ENCODE measurements around the gene CLSTN3. TPM values are rescaled to one million over a fixed set of nuclear protein-coding genes. Genes with fewer than 3 reads are reported as not detected.

CLSTN3 gene
- total RNA-seq, 4 donors from 2014 or later: 35.0 to 120 (median 57.3) TPM

DNA sequence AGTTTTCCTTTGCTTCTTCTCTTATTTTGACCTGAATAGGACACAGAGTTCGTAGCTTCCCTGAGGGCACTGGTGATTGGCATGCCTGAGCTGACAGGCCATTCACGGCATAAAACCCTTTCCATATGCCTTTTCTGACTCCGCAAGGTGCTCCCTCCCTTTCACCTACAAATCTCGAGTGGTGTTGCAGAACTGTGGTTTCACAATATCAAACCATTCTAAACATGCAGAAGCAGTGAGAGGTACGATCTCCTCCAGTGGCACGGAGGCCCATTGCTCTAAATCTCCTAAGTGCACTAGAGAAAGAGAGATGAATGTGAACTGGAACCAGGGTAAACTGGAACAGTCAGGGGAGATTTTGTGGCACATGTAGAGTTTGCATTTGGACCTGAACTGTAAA is 23.9 kb downstream of the CLSTN3 start:
- Histone ChIP-seq H3K9me3 (no peaks in the 10 kb centered on the region), H3K36me3 (peaks cover 0 to 23% (median 0%) of the 10 kb centered on the region in 3 donors), H3K4me3 (no peak overlapping the region), H3K4me1 (no peaks in the 10 kb centered on the region), H3K27ac (no peak overlapping the region), H3K27me3 (no peaks in the 10 kb centered on the region)
- TF ChIP-seq POLR2A (IDR thresholded peaks at IDR 0.05): no peak
- TF ChIP-seq, protein P1, sequence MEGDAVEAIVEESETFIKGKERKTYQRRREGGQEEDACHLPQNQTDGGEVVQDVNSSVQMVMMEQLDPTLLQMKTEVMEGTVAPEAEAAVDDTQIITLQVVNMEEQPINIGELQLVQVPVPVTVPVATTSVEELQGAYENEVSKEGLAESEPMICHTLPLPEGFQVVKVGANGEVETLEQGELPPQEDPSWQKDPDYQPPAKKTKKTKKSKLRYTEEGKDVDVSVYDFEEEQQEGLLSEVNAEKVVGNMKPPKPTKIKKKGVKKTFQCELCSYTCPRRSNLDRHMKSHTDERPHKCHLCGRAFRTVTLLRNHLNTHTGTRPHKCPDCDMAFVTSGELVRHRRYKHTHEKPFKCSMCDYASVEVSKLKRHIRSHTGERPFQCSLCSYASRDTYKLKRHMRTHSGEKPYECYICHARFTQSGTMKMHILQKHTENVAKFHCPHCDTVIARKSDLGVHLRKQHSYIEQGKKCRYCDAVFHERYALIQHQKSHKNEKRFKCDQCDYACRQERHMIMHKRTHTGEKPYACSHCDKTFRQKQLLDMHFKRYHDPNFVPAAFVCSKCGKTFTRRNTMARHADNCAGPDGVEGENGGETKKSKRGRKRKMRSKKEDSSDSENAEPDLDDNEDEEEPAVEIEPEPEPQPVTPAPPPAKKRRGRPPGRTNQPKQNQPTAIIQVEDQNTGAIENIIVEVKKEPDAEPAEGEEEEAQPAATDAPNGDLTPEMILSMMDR (IDR thresholded peaks at IDR 0.05): no peak
- DNase-seq: no peak

DNA sequence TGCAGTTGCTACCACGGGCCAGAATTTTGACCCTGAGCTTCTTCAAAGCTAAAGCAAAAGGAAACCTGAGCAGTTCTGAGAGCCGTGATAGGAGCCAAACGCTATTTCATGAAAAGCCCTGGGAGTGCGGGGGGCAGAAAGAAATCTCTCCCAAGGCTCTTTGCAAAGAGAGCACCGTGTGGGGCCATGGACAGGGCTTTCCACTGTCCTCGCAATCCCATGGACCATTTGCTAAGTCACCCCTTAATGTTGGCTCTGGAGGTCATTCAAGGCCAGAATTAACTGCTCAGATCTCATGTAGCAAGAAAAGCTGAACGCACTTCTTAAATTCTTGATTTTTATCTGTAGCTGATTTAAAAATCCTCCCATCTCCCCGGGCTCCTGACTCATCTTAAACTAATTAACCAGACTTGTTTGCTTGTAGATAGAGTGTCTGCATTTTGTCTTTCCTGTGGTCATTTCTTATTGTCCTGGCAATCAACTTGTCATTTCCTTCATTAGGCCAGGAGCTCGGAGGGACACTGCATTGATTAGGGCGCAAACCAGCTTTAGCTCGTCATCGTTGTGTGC is 24.8 kb downstream of the CLSTN3 start:
- Histone ChIP-seq H3K4me1 (no peaks in the 10 kb centered on the region), H3K27ac (no peak overlapping the region), H3K36me3 (peaks cover 0 to 16% (median 0%) of the 10 kb centered on the region in 3 donors), H3K4me3 (no peak overlapping the region), H3K27me3 (no peaks in the 10 kb centered on the region), H3K9me3 (no peaks in the 10 kb centered on the region)
- TF ChIP-seq, protein P1 (IDR thresholded peaks at IDR 0.05): no peak
- no peak for TF ChIP-seq POLR2A (IDR thresholded peaks at IDR 0.05)
- no peak for DNase-seq

DNA sequence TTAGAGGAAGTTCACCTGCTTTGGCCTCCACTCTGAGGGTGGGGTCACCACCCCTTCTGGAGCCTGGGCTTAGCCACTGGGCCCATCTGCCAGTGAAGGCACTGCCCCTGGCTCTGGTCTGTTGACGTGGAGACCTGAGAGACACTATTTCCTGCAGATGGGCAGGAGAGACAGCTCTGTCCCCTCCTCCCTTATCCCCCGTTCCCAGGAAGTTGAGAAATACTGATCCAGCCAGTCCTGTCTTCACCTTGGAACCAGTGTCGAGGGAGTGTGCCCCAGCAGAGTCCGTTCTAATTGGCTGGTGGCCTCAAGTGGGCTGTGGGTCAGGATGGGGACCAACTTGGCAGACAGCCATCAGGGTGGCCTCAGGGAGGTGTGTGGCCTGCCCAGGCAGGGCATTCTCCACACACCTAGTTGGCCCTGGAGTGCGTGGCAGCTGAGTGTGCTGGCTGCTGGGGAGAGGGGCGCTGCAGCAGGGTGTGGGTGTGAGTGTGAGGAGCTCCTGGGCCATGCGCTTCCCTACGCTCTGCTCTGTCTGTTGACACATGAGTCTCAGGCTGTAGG is 25.4 kb downstream of the CLSTN3 start:
- H3K4me3 ChIP-seq: no peak overlapping the region
- no peak for DNase-seq
- H3K27me3 ChIP-seq: no peaks in the 10 kb centered on the region
- no peak overlapping the region for H3K27ac ChIP-seq
- no peaks in the 10 kb centered on the region for H3K4me1 ChIP-seq
- H3K36me3 ChIP-seq: peaks cover 0 to 11% (median 0%) of the 10 kb centered on the region in 3 donors
- no peaks in the 10 kb centered on the region for H3K9me3 ChIP-seq
- TF ChIP-seq, protein P1 (IDR thresholded peaks at IDR 0.05): no peak
- no peak for TF ChIP-seq POLR2A (IDR thresholded peaks at IDR 0.05)

DNA sequence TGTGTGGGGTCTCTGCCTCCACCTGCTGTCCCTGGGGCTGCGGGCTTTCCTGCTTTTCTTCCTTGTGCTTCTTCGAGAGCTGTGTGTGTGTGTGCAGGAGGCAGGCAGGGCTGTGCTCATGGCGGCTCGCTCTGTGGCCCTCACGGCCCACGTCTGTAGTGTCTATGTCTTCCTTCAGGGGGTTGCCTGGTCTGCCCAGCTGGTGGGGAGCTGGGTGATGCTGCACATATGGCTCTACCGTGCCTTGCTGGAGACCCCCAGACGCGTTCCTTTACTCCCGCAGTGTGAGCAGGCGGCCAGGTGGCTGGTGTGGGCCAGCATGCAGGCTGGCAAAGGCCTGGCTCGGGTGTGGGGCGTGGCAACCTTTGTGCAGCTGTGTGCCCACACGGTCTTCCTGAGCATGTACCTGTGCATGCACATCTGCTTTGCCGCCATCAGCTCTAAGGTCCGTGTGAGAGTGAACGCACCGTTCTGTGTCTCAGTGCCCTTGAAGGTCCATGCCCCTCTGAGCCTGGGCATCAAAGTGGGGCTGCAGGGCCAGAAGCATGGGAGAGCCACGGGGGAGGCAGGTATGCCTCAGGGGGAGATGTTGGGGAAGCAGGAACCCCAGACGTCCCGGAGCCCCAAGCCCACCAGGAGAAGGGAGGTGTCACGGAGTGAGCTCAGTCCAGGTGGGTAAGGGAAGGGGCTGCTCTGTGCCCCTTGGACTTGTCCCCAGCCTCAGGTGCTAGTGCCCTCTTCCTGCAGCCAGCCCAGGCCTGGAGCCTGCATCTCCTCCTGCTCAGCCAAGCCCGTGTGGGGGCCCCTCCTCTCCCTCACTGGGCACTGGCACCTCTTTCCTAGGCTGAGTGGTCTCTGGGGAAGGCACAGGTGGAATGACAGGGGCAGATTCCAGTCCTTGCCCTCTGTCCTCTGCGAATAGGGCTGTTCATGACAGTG is 26.4 kb downstream of the CLSTN3 start:
- Histone ChIP-seq H3K27ac (no peak overlapping the region), H3K4me1 (no peaks in the 10 kb centered on the region), H3K4me3 (no peak overlapping the region), H3K9me3 (no peaks in the 10 kb centered on the region), H3K27me3 (no peaks in the 10 kb centered on the region), H3K36me3 (peaks cover 0 to 5% (median 0%) of the 10 kb centered on the region in 3 donors)
- TF ChIP-seq POLR2A (IDR thresholded peaks at IDR 0.05): no peak
- TF ChIP-seq, protein P1 (IDR thresholded peaks at IDR 0.05): no peak
- no peak for DNase-seq

DNA sequence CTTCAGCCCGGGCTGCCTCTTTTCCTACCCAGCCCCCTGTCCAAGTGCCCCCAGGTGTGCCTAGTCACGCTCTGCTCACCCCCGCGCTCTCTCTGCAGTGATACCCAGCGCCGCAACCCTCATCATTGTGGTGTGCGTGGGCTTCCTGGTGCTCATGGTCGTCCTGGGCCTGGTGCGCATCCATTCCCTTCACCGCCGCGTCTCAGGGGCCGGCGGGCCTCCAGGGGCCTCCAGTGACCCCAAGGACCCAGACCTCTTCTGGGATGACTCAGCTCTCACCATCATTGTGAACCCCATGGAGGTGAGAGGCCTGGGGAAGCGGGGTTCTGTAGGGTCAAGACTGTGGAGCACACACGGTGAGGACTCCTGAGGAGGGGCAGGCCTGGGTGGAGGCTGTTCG is 27.2 kb downstream of the CLSTN3 start:
- H3K27me3 ChIP-seq: no peaks in the 10 kb centered on the region
- no peaks in the 10 kb centered on the region for H3K9me3 ChIP-seq
- H3K36me3 ChIP-seq: peaks cover 0 to 5% (median 0%) of the 10 kb centered on the region in 3 donors
- H3K4me3 ChIP-seq: no peak overlapping the region
- H3K27ac ChIP-seq: no peak overlapping the region
- no peak for DNase-seq
- H3K4me1 ChIP-seq: no peaks in the 10 kb centered on the region
- TF ChIP-seq POLR2A (IDR thresholded peaks at IDR 0.05): no peak
- TF ChIP-seq, protein P1 (IDR thresholded peaks at IDR 0.05): no peak
